GM19397 (cell line): Measurements from ENCODE around the gene ARIH1.
"Not testable (repeated sequence)": the region's sequence is repeated elsewhere in the genome, so short reads cannot be mapped to it uniquely, and the experiment has no call there.

Source experiments
- ATAC-seq: cut with Tn5 transposase; IDR thresholded peaks from one replicate; pipeline ENCODE4 v1.9.1; 2021; ENCODE audit warnings: mild to moderate bottlenecking, moderate library complexity; ENCODE audit not compliant: unreplicated experiment

The ARIH1 gene

GRCh38 chr15:72592676-72593075, 118.5 kb downstream of the ARIH1 start:
- no peak for ATAC-seq

- ATAC-seq = no peak
Measured at GRCh38 chr15:72593838-72594237, 119.7 kb downstream of the ARIH1 start.

GRCh38 chr15:72599855-72600464, 125.8 kb downstream of the ARIH1 start:
- no peak for ATAC-seq

- no peak for ATAC-seq
Measured at GRCh38 chr15:72604794-72605193, 130.7 kb downstream of the ARIH1 start.

GRCh38 chr15:72608084-72608483, 134.0 kb downstream of the ARIH1 start:
- not testable (repeated sequence) for ATAC-seq

- no peak for ATAC-seq
Measured at GRCh38 chr15:72609862-72610261, 135.7 kb downstream of the ARIH1 start.

GRCh38 chr15:72612324-72612723, 138.2 kb downstream of the ARIH1 start:
- ATAC-seq = not testable (repeated sequence)

GRCh38 chr15:72614810-72615532, 140.8 kb downstream of the ARIH1 start:
- no peak for ATAC-seq

GRCh38 chr15:72615533-72616233, 141.6 kb downstream of the ARIH1 start:
- ATAC-seq = not testable (repeated sequence)

GRCh38 chr15:72616491-72617210, 142.5 kb downstream of the ARIH1 start:
- ATAC-seq = no peak

GRCh38 chr15:72623854-72624253, 149.7 kb downstream of the ARIH1 start:
- not testable (repeated sequence) for ATAC-seq

- ATAC-seq = not testable (repeated sequence)
Measured at GRCh38 chr15:72626153-72626552, 152.0 kb downstream of the ARIH1 start.

GRCh38 chr15:72628249-72629067, 154.3 kb downstream of the ARIH1 start:
- not testable (repeated sequence) for ATAC-seq

- not testable (repeated sequence) for ATAC-seq
Measured at GRCh38 chr15:72629068-72629570, 155.0 kb downstream of the ARIH1 start.

- peak; percentile 56 for ATAC-seq
Measured at GRCh38 chr15:72636519-72637282, 162.6 kb downstream of the ARIH1 start.

- not testable (repeated sequence) for ATAC-seq
Measured at GRCh38 chr15:72639759-72640483, 165.8 kb downstream of the ARIH1 start.

- ATAC-seq = not testable (repeated sequence)
Measured at GRCh38 chr15:72642271-72642670, 168.1 kb downstream of the ARIH1 start.

- not testable (repeated sequence) for ATAC-seq
Measured at GRCh38 chr15:72648631-72649253, 174.6 kb downstream of the ARIH1 start.
